HCT116 (cell line): ENCODE results near the gene MT1X. TPM values are rescaled to one million over a fixed set of nuclear protein-coding genes. Genes with fewer than 3 reads are reported as not detected.
A peak's percentile ranks its signal among the peaks of the same experiment; 100 is the strongest.

Experiments used
- ATAC-seq: fragments of 200-7000 bp; cut with Tn5 transposase; 2 replicates; pipeline ENCODE4 v1.9.1; 2020; ENCODE audit warnings: mild to moderate bottlenecking, moderate library complexity
- BruUV-seq: library from RNA; stranded (reverse); fragments of 400-500 nt; replicated peaks from 2 replicates; lab custom pipeline; 2021; lab: Mats Ljungman, UMichigan
- CTCF ChIA-PET: fragments of 300-600 bp; sonication (Branson Sonifier 250); formaldehyde crosslinking; loops from one replicate; lab custom pipeline; 2021; ENCODE audit warnings: antibody characterized with exemption; lab: Charles Lee
- POLR2A ChIA-PET: fragments of 300-600, 350-600 bp; sonication (Branson Sonifier 250); formaldehyde crosslinking; loops from one replicate; lab custom pipeline; 2021; ENCODE audit warnings: antibody characterized with exemption; lab: Charles Lee
- RAD21 ChIA-PET, 2 experiments: fragments of 300-600 bp; sonication (Branson Sonifier 250); formaldehyde crosslinking; loops; one replicate each; lab custom pipeline; 2023; ENCODE audit warnings: low total read pairs in 2 of 2; ENCODE audit not compliant: uncharacterized antibody in 2 of 2, unreplicated experiment in 2 of 2, low non-redundant PET in 1 of 2; lab: Charles Lee
- DNase-seq: peaks from one replicate; pipeline ENCODE4 v3.0.0-alpha.2; 2010; ENCODE audit warnings: low read depth, low spot score
- H2AFZ ChIP-seq: fragments of 200-600 bp; shearing (Covaris generic), sonication (generic); 2 replicates; pipeline ENCODE4 v1.6.1; 2017; ENCODE audit warnings: low read depth, mixed run types, mixed read lengths, antibody characterized with exemption, low read length; ENCODE audit not compliant: poor library complexity, severe bottlenecking
- H3K27ac ChIP-seq: 2 replicates; pipeline ENCODE4 v1.5.1; 2012; ENCODE audit warnings: low read depth, low read length
- H3K27me3 ChIP-seq: fragments of 200-600 bp; sonication (generic); 2 replicates; pipeline ENCODE4 v1.6.1; 2016; ENCODE audit warnings: mixed run types, low read length, mixed read lengths; ENCODE audit not compliant: insufficient read depth
- H3K36me3 ChIP-seq, 2 experiments: fragments of 200-500 bp in 1 of 2; fragments of 200-600 bp in 1 of 2; sonication (Bioruptor generic) in 1 of 2; sonication (generic) in 1 of 2; 2 replicates each; pipeline versions ENCODE4 v1.5.1 to v1.6.1; 2014 to 2016; ENCODE audit warnings: low read length in 2 of 2, inconsistent platforms in 1 of 2, mixed read lengths in 1 of 2, mixed run types in 1 of 2; ENCODE audit not compliant: insufficient read depth in 2 of 2, control insufficient read depth in 1 of 2
- H3K4me1 ChIP-seq, 2 experiments: fragments of 200-600 bp in 1 of 2; sonication (generic) in 1 of 2; 2 replicates each; pipeline versions ENCODE4 v1.5.1 to v1.6.1; 2012 to 2017; ENCODE audit warnings: low read length in 2 of 2, inconsistent platforms in 1 of 2, mild to moderate bottlenecking in 1 of 2, mixed read lengths in 1 of 2, mixed run types in 1 of 2, moderate library complexity in 1 of 2; ENCODE audit not compliant: insufficient read depth in 2 of 2, control insufficient read depth in 1 of 2
- H3K4me2 ChIP-seq: fragments of 200-600 bp; sonication (generic); 2 replicates; pipeline ENCODE4 v1.6.1; 2017; ENCODE audit warnings: mixed run types, low read length, mixed read lengths
- H3K4me3 ChIP-seq, 2 experiments: fragments of 200-600 bp in 1 of 2; sonication (generic) in 1 of 2; replicated peaks in 1 of 2; 2 replicates each; pipeline ENCODE4 v1.5.1; 2011 to 2016; ENCODE audit warnings: low read length in 2 of 2, control low read depth in 1 of 2, low read depth in 1 of 2, mild to moderate bottlenecking in 1 of 2, mixed read lengths in 1 of 2, mixed run types in 1 of 2
- H3K79me2 ChIP-seq: fragments of 200-600 bp; sonication (generic); 2 replicates; pipeline ENCODE4 v1.6.1; 2017; ENCODE audit warnings: mild to moderate bottlenecking, mixed run types, low read length, moderate library complexity, mixed read lengths; ENCODE audit not compliant: insufficient read depth
- H3K9ac ChIP-seq: fragments of 200-600 bp; sonication (generic); 2 replicates; pipeline ENCODE4 v1.6.1; 2016; ENCODE audit warnings: low read length, mixed read lengths
- H3K9me2 ChIP-seq: fragments of 200-600 bp; sonication (generic), shearing (Covaris generic); 2 replicates; pipeline ENCODE4 v1.6.1; 2017; ENCODE audit warnings: mixed run types, mild to moderate bottlenecking, moderate library complexity; ENCODE audit not compliant: insufficient read depth
- H3K9me3 ChIP-seq, 2 experiments: fragments of 200-500 bp in 1 of 2; fragments of 200-600 bp in 1 of 2; sonication (Bioruptor generic) in 1 of 2; sonication (generic) in 1 of 2; 2 replicates each; pipeline ENCODE4 v1.6.1; 2014 to 2017; ENCODE audit warnings: low read length in 2 of 2, mixed read lengths in 2 of 2, inconsistent platforms in 1 of 2, low read depth in 1 of 2, mild to moderate bottlenecking in 1 of 2, mixed run types in 1 of 2, moderate library complexity in 1 of 2; ENCODE audit not compliant: control insufficient read depth in 1 of 2, insufficient read depth in 1 of 2
- H4K20me1 ChIP-seq: fragments of 200-600 bp; sonication (generic), shearing (Covaris generic); 2 replicates; pipeline ENCODE4 v1.6.1; 2017; ENCODE audit warnings: mixed run types, mild to moderate bottlenecking, moderate library complexity; ENCODE audit not compliant: insufficient read depth
- EZH2 ChIP-seq: fragments of 200-600 bp; sonication (generic); IDR thresholded peaks from 2 replicates; pipeline ENCODE4 v1.6.1; 2017; ENCODE audit warnings: antibody characterized with exemption, mixed run types
- JUND ChIP-seq: IDR thresholded peaks from 2 replicates; pipeline ENCODE4 v1.6.1; 2012
- intact Hi-C: fragments of 100-400 bp; cut with micrococcal nuclease; formaldehyde crosslinking; loops from 2 replicates; pipeline ENCODE4 v1.10.0; 2022
- total RNA-seq: library from RNA; stranded (reverse); gene quantifications from one replicate; pipeline ENCODE4 v1.2.1, GENCODE V29; 2021; ENCODE audit not compliant: unreplicated experiment
- TF ChIP-seq, protein P1 (sequence below), 3 experiments: fragments of 200-600 bp in 1 of 3; sonication (generic) in 1 of 3; IDR thresholded peaks in 2 of 3; conservative IDR thresholded peaks in 1 of 3; 2 replicates each; pipeline ENCODE4 v1.5.1; 2012 to 2017; ENCODE audit warnings: low read depth in 2 of 3, low read length in 2 of 3, antibody characterized with exemption in 1 of 3, borderline replicate concordance in 1 of 3, control low read depth in 1 of 3, mild to moderate bottlenecking in 1 of 3, mixed read lengths in 1 of 3, mixed run types in 1 of 3, moderate library complexity in 1 of 3; ENCODE audit not compliant: insufficient read depth in 1 of 3
- TF ChIP-seq, protein P2 (sequence below): IDR thresholded peaks from 2 replicates; pipeline ENCODE4 v1.6.1; 2011; ENCODE audit warnings: mild to moderate bottlenecking, low read length, moderate library complexity; ENCODE audit not compliant: insufficient replicate concordance; ENCODE audit errors: extremely low read depth

The MT1X gene
- total RNA-seq, 1 experiment from 2014 or later, result 50.2 TPM

DNA sequence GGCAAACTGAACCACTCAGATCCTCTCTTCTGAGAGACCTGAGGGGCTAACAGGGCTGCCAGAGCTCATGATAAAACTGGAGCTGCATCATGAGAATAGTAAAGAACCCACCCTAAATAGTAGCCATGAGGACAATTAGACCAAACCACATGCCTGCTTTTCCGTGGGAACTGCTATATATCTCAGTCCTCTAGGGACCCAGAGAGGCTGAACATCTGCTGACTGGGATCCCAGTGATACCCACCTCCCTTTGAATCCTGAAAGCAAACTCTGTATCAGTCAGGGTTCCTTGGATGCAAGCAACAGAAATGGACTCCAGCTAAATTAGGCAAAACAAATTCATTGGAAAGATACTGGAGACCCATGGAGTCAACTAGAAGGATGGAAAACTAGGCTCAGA, 6.5 kb downstream of the MT1X start:
- Histone ChIP-seq H4K20me1 (no peaks in the 10 kb centered on the region), H3K27me3 (no peaks in the 10 kb centered on the region), H3K9ac (no peak overlapping the region), H3K27ac (no peak overlapping the region), H3K9me2 (no peaks in the 10 kb centered on the region), H3K36me3 (no peaks in the 10 kb centered on the region), H3K4me2 (peak overlapping the region; percentile 30), H2AFZ (no peak overlapping the region), H3K4me1 (peaks cover 19 to 36% of the 10 kb centered on the region in 2 experiments), H3K4me3 (no peak overlapping the region), H3K9me3 (no peaks in the 10 kb centered on the region), H3K79me2 (no peaks in the 10 kb centered on the region)
- ATAC-seq (peak; percentile 47; the same call in 1 of the 2 replicates), DNase-seq (no peak)
- BruUV-seq, result no TSS peak
- TF ChIP-seq, protein P1, sequence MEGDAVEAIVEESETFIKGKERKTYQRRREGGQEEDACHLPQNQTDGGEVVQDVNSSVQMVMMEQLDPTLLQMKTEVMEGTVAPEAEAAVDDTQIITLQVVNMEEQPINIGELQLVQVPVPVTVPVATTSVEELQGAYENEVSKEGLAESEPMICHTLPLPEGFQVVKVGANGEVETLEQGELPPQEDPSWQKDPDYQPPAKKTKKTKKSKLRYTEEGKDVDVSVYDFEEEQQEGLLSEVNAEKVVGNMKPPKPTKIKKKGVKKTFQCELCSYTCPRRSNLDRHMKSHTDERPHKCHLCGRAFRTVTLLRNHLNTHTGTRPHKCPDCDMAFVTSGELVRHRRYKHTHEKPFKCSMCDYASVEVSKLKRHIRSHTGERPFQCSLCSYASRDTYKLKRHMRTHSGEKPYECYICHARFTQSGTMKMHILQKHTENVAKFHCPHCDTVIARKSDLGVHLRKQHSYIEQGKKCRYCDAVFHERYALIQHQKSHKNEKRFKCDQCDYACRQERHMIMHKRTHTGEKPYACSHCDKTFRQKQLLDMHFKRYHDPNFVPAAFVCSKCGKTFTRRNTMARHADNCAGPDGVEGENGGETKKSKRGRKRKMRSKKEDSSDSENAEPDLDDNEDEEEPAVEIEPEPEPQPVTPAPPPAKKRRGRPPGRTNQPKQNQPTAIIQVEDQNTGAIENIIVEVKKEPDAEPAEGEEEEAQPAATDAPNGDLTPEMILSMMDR (IDR thresholded peaks at IDR 0.05 in 2 of 3, conservative IDR thresholded peaks at IDR 0.05 in 1 of 3; ENCODE audit: borderline replicate concordance in 1 of 3, insufficient read depth in 1 of 3, low read depth in 2 of 3, low read length in 2 of 3), result peak in 2 of 3 experiments; percentile 2 to 16; a peak in 1 of 6 replicates
- no peak for TF ChIP-seq EZH2
- CTCF ChIA-PET, result no interaction called here
- intact Hi-C loops, result no loop called here
- RAD21 ChIA-PET, result no interaction called here
- POLR2A ChIA-PET, result no interaction called here

GRCh38 chr16:56689171-56689570, 6.9 kb downstream of the MT1X start:
- Histone ChIP-seq H3K9me2 (no peaks in the 10 kb centered on the region), H3K9ac (no peak overlapping the region), H3K27me3 (no peaks in the 10 kb centered on the region), H3K4me1 (peaks cover 19 to 36% of the 10 kb centered on the region in 2 experiments), H3K36me3 (no peaks in the 10 kb centered on the region), H2AFZ (no peak overlapping the region), H3K79me2 (no peaks in the 10 kb centered on the region), H3K9me3 (no peaks in the 10 kb centered on the region), H4K20me1 (no peaks in the 10 kb centered on the region), H3K27ac (no peak overlapping the region), H3K4me2 (peak overlapping the region; percentile 30), H3K4me3 (no peak overlapping the region)
- POLR2A ChIA-PET, result interaction anchor here (1.3 kb wide), 1 partner anchor 64 kb away, joined by 3 read pairs; the partner anchor contains the start of gene MT1E
- no peak for DNase-seq
- RAD21 ChIA-PET, result no interaction called here
- CTCF ChIA-PET, result no interaction called here
- BruUV-seq, result no TSS peak
- peak; percentile 17; the same call in 1 of the 2 replicates for TF ChIP-seq JUND
- TF ChIP-seq, protein P2, sequence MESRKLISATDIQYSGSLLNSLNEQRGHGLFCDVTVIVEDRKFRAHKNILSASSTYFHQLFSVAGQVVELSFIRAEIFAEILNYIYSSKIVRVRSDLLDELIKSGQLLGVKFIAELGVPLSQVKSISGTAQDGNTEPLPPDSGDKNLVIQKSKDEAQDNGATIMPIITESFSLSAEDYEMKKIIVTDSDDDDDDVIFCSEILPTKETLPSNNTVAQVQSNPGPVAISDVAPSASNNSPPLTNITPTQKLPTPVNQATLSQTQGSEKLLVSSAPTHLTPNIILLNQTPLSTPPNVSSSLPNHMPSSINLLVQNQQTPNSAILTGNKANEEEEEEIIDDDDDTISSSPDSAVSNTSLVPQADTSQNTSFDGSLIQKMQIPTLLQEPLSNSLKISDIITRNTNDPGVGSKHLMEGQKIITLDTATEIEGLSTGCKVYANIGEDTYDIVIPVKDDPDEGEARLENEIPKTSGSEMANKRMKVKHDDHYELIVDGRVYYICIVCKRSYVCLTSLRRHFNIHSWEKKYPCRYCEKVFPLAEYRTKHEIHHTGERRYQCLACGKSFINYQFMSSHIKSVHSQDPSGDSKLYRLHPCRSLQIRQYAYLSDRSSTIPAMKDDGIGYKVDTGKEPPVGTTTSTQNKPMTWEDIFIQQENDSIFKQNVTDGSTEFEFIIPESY, result no peak
- intact Hi-C loops, result no loop called here
- no peak for ATAC-seq
